Loucy (cell line): ENCODE data around the gene DOCK8.

Source experiments
- H2AFZ ChIP-seq: fragments of 200-600 bp; sonication (generic); 2 replicates; pipeline ENCODE4 v1.6.0; 2016; ENCODE audit warnings: antibody characterized with exemption, mild to moderate bottlenecking, low read length, moderate library complexity
- H3F3A ChIP-seq: fragments of 200-600 bp; 2 replicates; pipeline ENCODE4 v1.6.0; 2016; ENCODE audit warnings: antibody characterized with exemption, low read depth, mild to moderate bottlenecking
- H3K27me3 ChIP-seq: fragments of 200-600 bp; sonication (generic); 2 replicates; pipeline ENCODE4 v1.6.1; 2014; ENCODE audit warnings: low read length, mild to moderate bottlenecking; ENCODE audit not compliant: insufficient read depth, poor library complexity, severe bottlenecking
- H3K36me3 ChIP-seq: fragments of 200-600 bp; sonication (generic); 2 replicates; pipeline ENCODE4 v1.6.1; 2016; ENCODE audit warnings: low read length; ENCODE audit not compliant: insufficient read depth
- H3K4me1 ChIP-seq: fragments of 200-600 bp; sonication (generic); 2 replicates; pipeline ENCODE4 v1.5.1; 2014; ENCODE audit warnings: low read length, mild to moderate bottlenecking; ENCODE audit not compliant: insufficient read depth, poor library complexity, severe bottlenecking
- H3K4me2 ChIP-seq: fragments of 200-600 bp; sonication (generic); 2 replicates; pipeline ENCODE4 v1.6.0; 2014; ENCODE audit warnings: antibody characterized with exemption, low read length, low read depth, mild to moderate bottlenecking; ENCODE audit not compliant: poor library complexity, severe bottlenecking
- H3K4me3 ChIP-seq: fragments of 200-600 bp; sonication (generic); 2 replicates; pipeline ENCODE4 v1.5.1; 2014; ENCODE audit warnings: low read length, mild to moderate bottlenecking, mixed read lengths; ENCODE audit not compliant: poor library complexity, severe bottlenecking
- H3K79me2 ChIP-seq: fragments of 200-600 bp; sonication (generic); 2 replicates; pipeline ENCODE4 v1.6.1; 2014; ENCODE audit warnings: low read length; ENCODE audit not compliant: insufficient read depth
- H3K9ac ChIP-seq: fragments of 200-600 bp; sonication (generic); 2 replicates; pipeline ENCODE4 v1.6.0; 2014; ENCODE audit warnings: mild to moderate bottlenecking, low read depth, low read length, moderate library complexity; ENCODE audit not compliant: poor library complexity, severe bottlenecking
- H3K9me2 ChIP-seq: fragments of 200-600 bp; sonication (generic); replicated peaks from 2 replicates; pipeline ENCODE4 v1.6.1; 2016; ENCODE audit warnings: low read depth, low read length, mixed read lengths
- H3K9me3 ChIP-seq: fragments of 200-600 bp; sonication (generic); 2 replicates; pipeline ENCODE4 v1.6.1; 2014; ENCODE audit warnings: mild to moderate bottlenecking, antibody characterized with exemption, low read length, low read depth; ENCODE audit not compliant: insufficient read depth
- H4K20me1 ChIP-seq: fragments of 200-600 bp; sonication (generic); 2 replicates; pipeline ENCODE4 v1.6.0; 2014; ENCODE audit warnings: antibody characterized with exemption, low read length, mild to moderate bottlenecking; ENCODE audit not compliant: insufficient read depth, poor library complexity, severe bottlenecking
- EZH2phosphoT487 ChIP-seq: fragments of 200-600 bp; IDR thresholded peaks from 2 replicates; pipeline ENCODE4 v1.6.1; 2018; ENCODE audit warnings: antibody characterized with exemption, mild to moderate bottlenecking, moderate library complexity, borderline replicate concordance
- TF ChIP-seq, protein P1 (sequence below): fragments of 200-600 bp; sonication (generic); conservative IDR thresholded peaks from 2 replicates; pipeline ENCODE4 v1.5.1; 2014; ENCODE audit warnings: mild to moderate bottlenecking, antibody characterized with exemption, low read length

DOCK8 gene

DNA sequence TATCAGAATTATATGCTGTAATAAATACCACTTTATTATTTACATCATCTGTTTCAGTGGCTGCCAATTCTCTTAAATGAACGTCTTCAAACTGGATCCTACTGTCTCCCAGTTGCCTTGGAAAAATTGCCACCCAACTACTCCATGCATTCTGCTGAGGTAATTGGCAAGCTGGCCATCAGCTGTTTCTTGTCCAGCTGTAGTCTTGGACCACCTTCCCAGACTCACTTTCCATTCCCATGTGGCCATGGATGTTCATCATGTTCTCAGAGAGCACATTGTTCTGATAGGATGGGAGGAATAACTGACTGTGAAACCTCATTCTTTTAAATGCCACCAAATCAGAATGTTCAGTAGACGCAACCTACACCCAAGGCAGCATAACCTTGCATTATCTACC, 157.5 kb downstream of the DOCK8 start:
- no peaks in the 10 kb centered on the region for H4K20me1 ChIP-seq
- no peak overlapping the region for H3K4me3 ChIP-seq
- H3K36me3 ChIP-seq, result peaks cover 94% of the 10 kb centered on the region
- H2AFZ ChIP-seq, result no peak overlapping the region
- H3K79me2 ChIP-seq, result no peaks in the 10 kb centered on the region
- H3K9ac ChIP-seq, result no peak overlapping the region
- no peaks in the 10 kb centered on the region for H3K9me2 ChIP-seq
- no peaks in the 10 kb centered on the region for H3F3A ChIP-seq
- TF ChIP-seq EZH2phosphoT487, result no peak
- TF ChIP-seq, protein P1, sequence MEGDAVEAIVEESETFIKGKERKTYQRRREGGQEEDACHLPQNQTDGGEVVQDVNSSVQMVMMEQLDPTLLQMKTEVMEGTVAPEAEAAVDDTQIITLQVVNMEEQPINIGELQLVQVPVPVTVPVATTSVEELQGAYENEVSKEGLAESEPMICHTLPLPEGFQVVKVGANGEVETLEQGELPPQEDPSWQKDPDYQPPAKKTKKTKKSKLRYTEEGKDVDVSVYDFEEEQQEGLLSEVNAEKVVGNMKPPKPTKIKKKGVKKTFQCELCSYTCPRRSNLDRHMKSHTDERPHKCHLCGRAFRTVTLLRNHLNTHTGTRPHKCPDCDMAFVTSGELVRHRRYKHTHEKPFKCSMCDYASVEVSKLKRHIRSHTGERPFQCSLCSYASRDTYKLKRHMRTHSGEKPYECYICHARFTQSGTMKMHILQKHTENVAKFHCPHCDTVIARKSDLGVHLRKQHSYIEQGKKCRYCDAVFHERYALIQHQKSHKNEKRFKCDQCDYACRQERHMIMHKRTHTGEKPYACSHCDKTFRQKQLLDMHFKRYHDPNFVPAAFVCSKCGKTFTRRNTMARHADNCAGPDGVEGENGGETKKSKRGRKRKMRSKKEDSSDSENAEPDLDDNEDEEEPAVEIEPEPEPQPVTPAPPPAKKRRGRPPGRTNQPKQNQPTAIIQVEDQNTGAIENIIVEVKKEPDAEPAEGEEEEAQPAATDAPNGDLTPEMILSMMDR, result no peak
- no peak overlapping the region for H3K4me2 ChIP-seq
- H3K9me3 ChIP-seq, result no peaks in the 10 kb centered on the region
- no peaks in the 10 kb centered on the region for H3K4me1 ChIP-seq
- no peaks in the 10 kb centered on the region for H3K27me3 ChIP-seq

DNA sequence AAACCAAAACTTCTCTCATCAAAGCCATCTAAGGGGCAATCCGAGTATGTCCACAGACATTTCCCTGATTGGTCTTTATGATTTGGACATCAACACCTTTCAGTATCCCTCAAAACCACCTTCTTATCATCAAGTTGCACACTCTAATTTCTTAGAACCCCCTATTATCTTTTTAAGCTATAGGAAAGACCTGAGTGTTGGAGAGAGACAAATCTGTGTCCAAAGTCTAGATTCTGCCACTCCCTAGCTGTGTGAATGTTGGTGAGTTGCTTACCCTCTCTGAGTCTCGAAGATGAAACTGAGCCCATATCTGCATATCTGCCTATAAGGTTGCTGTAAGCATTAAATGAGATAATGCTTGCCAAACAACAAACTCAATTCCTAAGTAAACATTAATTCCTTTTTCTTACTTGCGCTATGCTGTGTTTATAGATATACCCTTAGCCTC, 159.1 kb downstream of the DOCK8 start:
- H3F3A ChIP-seq, result no peaks in the 10 kb centered on the region
- H3K79me2 ChIP-seq, result no peaks in the 10 kb centered on the region
- no peaks in the 10 kb centered on the region for H4K20me1 ChIP-seq
- H3K4me1 ChIP-seq, result peaks cover 5% of the 10 kb centered on the region
- H3K9me3 ChIP-seq, result no peaks in the 10 kb centered on the region
- H3K9ac ChIP-seq, result no peak overlapping the region
- no peak overlapping the region for H3K4me3 ChIP-seq
- H3K27me3 ChIP-seq, result no peaks in the 10 kb centered on the region
- H3K4me2 ChIP-seq, result no peak overlapping the region
- H2AFZ ChIP-seq, result no peak overlapping the region
- peaks cover 97% of the 10 kb centered on the region for H3K36me3 ChIP-seq
- no peaks in the 10 kb centered on the region for H3K9me2 ChIP-seq
- TF ChIP-seq EZH2phosphoT487, result no peak
- TF ChIP-seq, protein P1, result no peak

DNA sequence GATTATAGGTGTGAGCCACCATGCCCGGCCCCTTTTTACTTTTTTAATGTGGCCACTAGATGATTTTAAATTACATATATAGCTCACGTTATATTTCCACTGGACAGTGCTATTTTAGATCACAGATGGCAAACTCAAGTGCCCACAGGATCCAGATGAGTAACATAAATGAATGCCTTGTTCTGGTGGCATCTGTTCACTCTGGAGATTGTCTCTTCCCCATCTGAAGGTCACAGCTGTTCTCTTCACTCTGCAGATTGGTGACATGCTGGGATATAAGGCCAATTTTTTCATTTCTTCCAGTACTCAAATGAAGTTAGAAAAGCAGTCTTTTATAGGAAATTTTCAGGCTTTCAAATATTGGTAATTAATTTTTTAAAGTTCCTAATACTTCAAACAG, 160.1 kb downstream of the DOCK8 start:
- H3K36me3 ChIP-seq, result peaks cover 97% of the 10 kb centered on the region
- H3K4me3 ChIP-seq, result no peak overlapping the region
- H4K20me1 ChIP-seq, result no peaks in the 10 kb centered on the region
- H3K9ac ChIP-seq, result no peak overlapping the region
- H3F3A ChIP-seq, result no peaks in the 10 kb centered on the region
- no peak overlapping the region for H2AFZ ChIP-seq
- no peaks in the 10 kb centered on the region for H3K9me2 ChIP-seq
- no peaks in the 10 kb centered on the region for H3K9me3 ChIP-seq
- TF ChIP-seq, protein P1, result no peak
- TF ChIP-seq EZH2phosphoT487, result no peak
- peaks cover 7% of the 10 kb centered on the region for H3K4me1 ChIP-seq
- no peak overlapping the region for H3K4me2 ChIP-seq
- no peaks in the 10 kb centered on the region for H3K27me3 ChIP-seq
- no peaks in the 10 kb centered on the region for H3K79me2 ChIP-seq
